Measurements from ENCODE around the gene P2RX2. TPM values are rescaled to one million over a fixed set of nuclear protein-coding genes. Genes with fewer than 3 reads are reported as not detected.

Gene P2RX2
- total RNA-seq, 1 donor from 2014 or later: not detected

DNA sequence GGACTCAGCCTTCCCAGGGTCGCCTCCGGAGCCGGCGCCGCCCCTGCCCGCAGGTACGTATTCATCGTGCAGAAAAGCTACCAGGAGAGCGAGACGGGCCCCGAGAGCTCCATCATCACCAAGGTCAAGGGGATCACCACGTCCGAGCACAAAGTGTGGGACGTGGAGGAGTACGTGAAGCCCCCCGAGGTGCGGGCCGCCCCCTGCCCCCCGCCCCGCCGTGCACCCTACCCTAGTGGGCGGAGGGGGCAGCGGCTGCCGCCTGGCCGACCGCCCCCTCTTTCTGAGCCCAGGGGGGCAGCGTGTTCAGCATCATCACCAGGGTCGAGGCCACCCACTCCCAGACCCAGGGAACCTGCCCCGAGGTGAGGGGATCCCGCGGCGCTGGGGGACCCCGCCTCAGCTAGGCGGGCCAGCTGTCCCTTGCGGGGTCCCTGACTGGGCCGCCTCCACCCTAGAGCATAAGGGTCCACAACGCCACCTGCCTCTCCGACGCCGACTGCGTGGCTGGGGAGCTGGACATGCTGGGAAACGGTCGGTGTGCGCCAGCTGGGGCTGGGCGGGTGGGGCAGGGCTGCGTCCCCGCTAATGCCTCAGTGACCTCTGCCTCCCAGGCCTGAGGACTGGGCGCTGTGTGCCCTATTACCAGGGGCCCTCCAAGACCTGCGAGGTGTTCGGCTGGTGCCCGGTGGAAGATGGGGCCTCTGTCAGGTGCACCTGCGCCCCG lies 973 bp downstream of the P2RX2 start:
- intact Hi-C loops (cut with micrococcal nuclease): no loop called here

GRCh38 chr12:132620113-132620898 lies 1.7 kb downstream of the P2RX2 start:
- intact Hi-C loops (cut with micrococcal nuclease): no loop called here

DNA sequence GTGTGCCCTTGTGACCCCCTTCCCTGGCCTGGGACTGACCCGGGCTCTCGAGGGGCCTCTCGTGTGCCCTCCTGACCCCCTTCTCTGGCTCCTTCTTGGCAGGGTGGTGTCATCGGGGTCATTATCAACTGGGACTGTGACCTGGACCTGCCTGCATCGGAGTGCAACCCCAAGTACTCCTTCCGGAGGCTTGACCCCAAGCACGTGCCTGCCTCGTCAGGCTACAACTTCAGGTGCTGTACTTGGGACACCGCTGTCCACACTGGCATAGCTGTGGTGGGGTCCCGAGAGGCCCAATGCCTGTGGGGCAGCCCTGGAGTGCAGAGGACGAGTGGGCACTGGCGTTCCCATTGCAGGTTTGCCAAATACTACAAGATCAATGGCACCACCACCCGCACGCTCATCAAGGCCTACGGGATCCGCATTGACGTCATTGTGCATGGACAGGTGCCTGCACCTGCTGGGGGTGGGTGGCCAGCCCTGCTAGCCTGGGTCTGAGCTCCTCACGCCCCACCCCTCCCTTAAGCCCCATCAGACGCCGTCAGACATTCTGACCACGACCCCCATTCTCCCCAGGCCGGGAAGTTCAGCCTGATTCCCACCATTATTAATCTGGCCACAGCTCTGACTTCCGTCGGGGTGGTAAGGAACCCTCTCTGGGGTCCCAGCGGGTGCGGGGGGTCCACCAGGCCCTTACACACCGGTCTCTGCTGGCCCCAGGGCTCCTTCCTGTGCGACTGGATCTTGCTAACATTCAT lies 2.5 kb downstream of the P2RX2 start:
- intact Hi-C loops (cut with micrococcal nuclease): no loop called here

GRCh38 chr12:132621657-132622435 lies 3.3 kb downstream of the P2RX2 start:
- intact Hi-C loops (cut with micrococcal nuclease): no loop called here

- intact Hi-C loops (cut with micrococcal nuclease): no loop called here
Observed at GRCh38 chr12:132622437-132623071, 4.0 kb downstream of the P2RX2 start.

DNA sequence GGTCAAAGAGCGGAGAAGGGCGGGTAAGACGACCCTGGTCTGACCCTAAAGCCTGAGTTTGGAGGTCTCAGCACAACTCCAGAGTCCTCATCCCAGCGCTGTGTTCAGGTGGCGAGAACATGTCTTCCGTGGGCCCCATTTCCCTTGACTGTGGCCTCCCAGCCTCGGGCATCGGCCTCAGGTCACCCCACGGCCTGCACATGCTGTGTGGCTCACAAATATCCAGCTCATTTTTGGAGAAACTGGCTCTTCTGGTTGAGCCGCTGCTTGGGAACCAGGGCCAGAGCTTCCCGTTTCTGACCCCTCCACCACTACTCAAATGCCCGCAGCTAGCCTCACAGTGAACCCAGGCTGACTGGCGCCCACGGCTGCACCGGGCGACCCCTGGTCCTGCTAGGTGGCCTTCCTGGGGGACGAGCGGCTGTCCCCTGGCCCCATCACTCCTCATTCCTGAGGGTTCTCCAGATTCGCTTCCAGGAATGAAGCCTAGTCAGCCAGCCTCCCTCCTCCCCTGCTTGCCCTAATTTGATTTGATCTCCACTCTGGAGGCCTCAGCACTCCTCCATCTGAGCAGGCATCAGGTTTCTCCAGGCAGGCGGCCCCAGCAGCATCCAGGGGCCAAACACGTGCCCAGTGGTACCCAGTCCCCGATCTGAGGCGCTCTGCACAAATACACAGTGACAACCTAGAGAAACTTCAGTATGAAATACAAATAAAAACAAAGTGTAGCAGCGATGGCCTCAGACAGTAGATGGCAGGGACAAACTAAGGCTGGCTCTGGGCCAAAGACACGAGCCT lies 4.7 kb downstream of the P2RX2 start:
- intact Hi-C loops (cut with micrococcal nuclease): no loop called here

DNA sequence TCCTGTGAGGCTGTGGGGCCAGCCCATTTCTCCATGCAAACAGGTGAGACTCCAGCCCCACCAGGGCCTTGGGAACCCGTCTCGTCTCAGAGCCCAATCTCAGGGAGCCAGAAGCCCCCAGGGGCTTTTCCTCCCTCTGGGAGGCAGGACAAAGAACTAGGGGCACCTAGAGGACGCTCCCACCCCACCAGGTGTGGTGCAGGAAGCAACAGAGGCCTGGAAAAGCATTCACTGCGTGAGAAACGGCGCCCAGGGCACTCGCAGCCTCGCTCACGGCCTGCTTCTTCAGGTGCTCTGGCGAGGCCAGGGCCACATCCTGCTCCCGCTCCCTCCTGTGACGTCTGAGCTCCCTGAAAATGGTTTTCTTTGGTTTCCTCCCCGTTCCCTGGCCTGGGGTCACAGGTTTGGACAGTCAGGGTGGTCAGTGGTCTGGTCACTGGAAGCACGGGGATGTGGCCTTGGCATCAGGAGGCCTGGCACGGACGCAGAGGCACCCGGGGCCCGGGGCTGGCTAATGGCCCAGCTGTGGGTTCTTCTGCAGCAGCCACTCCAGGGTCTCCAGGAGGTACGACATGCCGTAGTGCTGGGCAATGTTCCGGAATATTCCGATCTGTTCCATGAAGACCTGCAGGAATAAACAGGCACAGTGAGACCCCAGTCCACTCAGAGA lies 5.7 kb downstream of the P2RX2 start:
- intact Hi-C loops (cut with micrococcal nuclease): no loop called here

DNA sequence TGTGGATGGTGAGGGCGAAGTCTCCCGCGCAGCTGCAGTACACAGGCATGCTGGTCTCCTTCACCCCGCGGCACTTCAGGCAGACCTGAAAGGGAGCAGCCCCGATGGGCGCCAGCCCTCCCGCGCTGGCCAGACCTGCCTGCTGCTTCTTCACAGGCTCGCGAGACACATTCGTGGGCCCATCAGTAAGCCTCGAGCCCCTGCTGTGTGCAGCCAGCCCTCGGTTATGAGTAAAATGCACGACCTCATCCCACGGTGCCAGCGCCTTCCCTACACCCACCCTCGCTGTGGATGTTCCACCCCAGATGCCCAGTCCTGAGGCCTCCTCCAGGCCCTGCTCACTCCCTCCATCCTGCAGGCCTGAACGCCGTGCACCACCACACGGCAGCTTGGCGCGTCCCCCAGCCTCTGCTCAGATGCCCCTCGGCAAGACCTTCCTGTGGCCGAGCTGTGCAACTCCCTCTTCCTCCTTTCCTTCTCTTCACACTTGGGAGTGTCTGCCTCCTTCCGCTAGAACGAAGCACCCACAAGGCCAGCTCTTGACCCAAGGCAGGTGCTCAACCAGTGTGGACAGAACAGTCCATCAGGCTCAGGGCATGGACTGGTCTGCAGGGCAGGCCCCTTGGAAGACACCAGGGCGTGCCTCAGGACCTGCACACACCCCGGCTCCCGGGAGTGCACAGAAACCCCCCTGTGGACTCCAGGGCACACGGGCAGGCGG lies 6.5 kb downstream of the P2RX2 start:
- intact Hi-C loops (cut with micrococcal nuclease): no loop called here

GRCh38 chr12:132625731-132626430 lies 7.3 kb downstream of the P2RX2 start:
- intact Hi-C loops (cut with micrococcal nuclease): no loop called here

DNA sequence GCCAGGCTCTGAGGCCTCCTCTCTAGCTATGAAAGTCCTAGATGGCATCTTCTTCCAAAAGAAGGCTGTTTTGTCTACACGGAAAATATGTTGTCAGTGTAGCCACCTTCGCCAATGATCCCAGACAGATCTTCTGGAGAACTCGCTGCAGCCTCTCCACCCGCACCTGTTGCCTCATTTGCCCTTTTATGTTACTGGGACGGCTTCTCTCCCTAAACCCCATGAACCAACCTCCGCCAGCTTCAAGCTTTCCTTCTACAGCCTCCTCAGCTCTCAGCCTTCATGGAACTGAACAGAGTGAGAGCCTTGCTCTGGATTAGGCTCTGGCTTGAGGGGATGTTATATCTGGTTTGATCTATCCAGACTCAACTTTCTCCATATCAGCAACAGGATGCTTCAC lies 10.8 kb downstream of the P2RX2 start:
- intact Hi-C loops (cut with micrococcal nuclease): no loop called here

GRCh38 chr12:132630672-132631071 lies 12.1 kb downstream of the P2RX2 start:
- intact Hi-C loops (cut with micrococcal nuclease): no loop called here

- intact Hi-C loops (cut with micrococcal nuclease): no loop called here
Observed at GRCh38 chr12:132631666-132632065, 13.1 kb downstream of the P2RX2 start.

DNA sequence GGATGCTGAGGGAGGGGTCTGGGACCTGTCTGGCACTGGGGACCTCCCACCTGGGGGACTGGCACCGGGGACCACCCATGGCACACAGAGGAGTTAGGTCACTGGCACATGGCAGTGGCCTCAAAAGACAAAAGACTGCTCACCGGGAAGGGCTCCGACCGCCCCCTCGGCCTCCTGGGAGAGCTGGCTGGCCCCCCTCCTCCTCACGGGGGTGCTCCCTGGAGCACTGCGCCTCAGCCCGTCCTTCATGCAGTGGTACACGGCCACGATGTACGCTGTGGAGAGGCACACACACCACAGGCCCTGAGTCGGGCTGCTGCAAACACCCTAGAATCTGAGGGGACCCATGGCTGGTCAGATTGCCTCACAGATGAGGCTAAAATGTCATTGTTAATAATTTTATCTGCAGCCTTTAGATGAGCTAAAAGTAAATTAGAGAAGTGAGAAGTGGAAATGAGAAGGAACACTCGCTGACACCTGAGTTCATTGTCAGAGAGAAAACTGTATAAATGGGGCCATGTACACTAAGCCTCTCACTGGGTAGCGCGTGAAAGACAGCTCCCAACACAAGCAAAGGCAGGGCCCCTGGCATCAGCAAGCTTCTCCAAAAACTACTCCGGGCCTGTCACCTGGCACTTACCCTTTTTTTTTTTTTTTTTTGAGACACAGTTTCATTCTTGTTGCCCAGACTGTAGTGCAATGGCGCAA lies 14.1 kb downstream of the P2RX2 start:
- intact Hi-C loops (cut with micrococcal nuclease): no loop called here

DNA sequence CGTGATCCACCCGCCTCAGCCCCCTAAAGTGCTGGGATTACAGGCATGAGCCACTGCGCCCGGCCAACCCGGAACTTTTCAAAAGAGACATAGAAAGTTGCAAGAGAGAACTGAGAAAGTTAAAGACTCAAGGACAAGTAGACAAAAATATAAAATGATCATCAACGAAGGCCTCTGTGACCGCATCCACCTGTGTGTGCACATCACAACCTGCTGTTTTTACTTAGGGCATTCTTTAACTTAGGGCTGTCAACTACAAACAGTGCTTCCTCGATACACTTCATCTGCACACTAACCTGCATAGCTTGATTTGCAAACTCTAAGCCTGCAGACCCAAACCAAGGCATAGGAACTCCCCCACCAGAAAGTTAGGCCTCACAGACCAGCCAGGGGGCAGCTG lies 14.8 kb downstream of the P2RX2 start:
- intact Hi-C loops (cut with micrococcal nuclease): no loop called here

DNA sequence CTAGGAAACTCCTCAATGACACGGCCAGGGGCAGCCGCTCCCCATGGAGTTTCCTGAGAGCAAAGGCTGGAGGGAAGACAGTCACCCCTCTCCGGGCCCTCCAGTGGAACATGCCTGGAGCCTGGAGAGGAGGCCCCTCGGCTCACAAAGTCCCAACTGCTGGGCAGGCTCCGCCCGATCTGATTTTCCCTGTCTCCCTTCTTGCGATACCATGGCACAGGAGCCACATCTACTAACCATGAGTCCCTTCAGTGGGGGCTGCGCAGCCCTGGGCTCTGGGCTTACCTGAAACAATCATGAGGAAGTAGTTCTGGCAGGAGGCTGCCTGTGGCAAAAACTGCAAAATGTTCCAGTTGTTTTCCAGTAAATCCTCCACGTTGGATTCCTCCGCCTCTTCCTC lies 15.3 kb downstream of the P2RX2 start:
- intact Hi-C loops (cut with micrococcal nuclease): no loop called here

DNA sequence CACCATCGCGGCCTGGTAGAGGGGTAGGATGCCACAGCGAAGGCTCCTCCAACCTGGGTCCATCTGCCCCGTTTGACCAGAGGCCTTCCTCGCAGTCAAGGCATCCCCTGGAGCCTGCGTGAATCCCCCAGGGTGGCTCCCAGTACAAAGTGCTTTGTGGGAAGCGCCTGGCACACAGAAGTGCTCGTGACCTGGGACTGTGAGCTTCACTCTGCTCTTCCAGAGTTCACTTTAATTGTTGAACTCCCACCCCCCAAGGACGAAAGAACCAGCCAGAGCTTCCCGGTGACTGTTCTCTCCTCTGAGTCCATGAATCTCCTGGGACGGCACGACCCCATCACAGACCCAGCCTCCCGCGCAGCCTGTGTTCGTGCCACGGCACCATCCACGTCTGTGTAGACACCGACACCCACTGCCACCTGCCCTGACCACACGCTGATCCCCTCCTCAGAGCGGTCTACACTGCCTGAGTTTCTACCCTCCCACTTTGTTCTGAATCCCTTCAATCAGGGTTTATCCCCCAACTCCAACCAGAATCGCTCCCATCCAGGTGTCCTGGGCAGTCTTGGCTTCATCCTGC lies 15.9 kb downstream of the P2RX2 start:
- intact Hi-C loops (cut with micrococcal nuclease): no loop called here
